ENCODE results near the gene SLC22A7.

- TF ChIP-seq POLR2AphosphoS5 (IDR thresholded peaks at IDR 0.05) (no peak), POLR2A (IDR thresholded peaks at IDR 0.05) (no peak), CTCF (IDR thresholded peaks at IDR 0.05) (no peak), EP300 (IDR thresholded peaks at IDR 0.05; ENCODE audit: low read depth) (no peak)
Measured at GRCh38 chr6:43310624-43311023, 12.6 kb downstream of the SLC22A7 start.
